Measurements from ENCODE around the gene EPHA8. TPM values are rescaled to one million over a fixed set of nuclear protein-coding genes. Genes with fewer than 3 reads are reported as not detected.

Gene EPHA8
- total RNA-seq, 2 donors from 2014 or later: 0.05 to 4.1 TPM

GRCh38 chr1:22573237-22573636 lies 9.9 kb downstream of the EPHA8 start:
- intact Hi-C loops (cut with DNase I): no loop called here
- DNase-seq (ENCODE audit: low spot score): no peak
- Histone ChIP-seq H3K36me3 (no peaks in the 10 kb centered on the region), H3K27ac (no peak overlapping the region), H3K9me3 (no peaks in the 10 kb centered on the region), H3K4me3 (no peak overlapping the region), H3K27me3 (replicated peaks; ENCODE audit: insufficient read depth) (no peaks in the 10 kb centered on the region), H3K4me1 (replicated peaks) (no peaks in the 10 kb centered on the region)
- TF ChIP-seq POLR2AphosphoS5 (IDR thresholded peaks at IDR 0.05) (no peak), POLR2A (IDR thresholded peaks at IDR 0.05) (no peak)
- TF ChIP-seq, protein P1, sequence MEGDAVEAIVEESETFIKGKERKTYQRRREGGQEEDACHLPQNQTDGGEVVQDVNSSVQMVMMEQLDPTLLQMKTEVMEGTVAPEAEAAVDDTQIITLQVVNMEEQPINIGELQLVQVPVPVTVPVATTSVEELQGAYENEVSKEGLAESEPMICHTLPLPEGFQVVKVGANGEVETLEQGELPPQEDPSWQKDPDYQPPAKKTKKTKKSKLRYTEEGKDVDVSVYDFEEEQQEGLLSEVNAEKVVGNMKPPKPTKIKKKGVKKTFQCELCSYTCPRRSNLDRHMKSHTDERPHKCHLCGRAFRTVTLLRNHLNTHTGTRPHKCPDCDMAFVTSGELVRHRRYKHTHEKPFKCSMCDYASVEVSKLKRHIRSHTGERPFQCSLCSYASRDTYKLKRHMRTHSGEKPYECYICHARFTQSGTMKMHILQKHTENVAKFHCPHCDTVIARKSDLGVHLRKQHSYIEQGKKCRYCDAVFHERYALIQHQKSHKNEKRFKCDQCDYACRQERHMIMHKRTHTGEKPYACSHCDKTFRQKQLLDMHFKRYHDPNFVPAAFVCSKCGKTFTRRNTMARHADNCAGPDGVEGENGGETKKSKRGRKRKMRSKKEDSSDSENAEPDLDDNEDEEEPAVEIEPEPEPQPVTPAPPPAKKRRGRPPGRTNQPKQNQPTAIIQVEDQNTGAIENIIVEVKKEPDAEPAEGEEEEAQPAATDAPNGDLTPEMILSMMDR (IDR thresholded peaks at IDR 0.05): no peak
- WGBS: 70% methylated on average over 7 of the region's 7 CpGs

GRCh38 chr1:22575532-22576149 lies 12.4 kb downstream of the EPHA8 start:
- Histone ChIP-seq H3K27ac (no peak overlapping the region), H3K4me1 (replicated peaks) (no peaks in the 10 kb centered on the region), H3K36me3 (no peaks in the 10 kb centered on the region), H3K4me3 (no peak overlapping the region), H3K27me3 (replicated peaks; ENCODE audit: insufficient read depth) (no peaks in the 10 kb centered on the region), H3K9me3 (no peaks in the 10 kb centered on the region)
- 44% methylated on average over 8 of the region's 8 CpGs for WGBS
- intact Hi-C loops (cut with DNase I): no loop called here
- DNase-seq (ENCODE audit: low spot score): no peak
- TF ChIP-seq POLR2A (IDR thresholded peaks at IDR 0.05) (no peak), POLR2AphosphoS5 (IDR thresholded peaks at IDR 0.05) (no peak)
- TF ChIP-seq, protein P1 (IDR thresholded peaks at IDR 0.05): no peak

DNA sequence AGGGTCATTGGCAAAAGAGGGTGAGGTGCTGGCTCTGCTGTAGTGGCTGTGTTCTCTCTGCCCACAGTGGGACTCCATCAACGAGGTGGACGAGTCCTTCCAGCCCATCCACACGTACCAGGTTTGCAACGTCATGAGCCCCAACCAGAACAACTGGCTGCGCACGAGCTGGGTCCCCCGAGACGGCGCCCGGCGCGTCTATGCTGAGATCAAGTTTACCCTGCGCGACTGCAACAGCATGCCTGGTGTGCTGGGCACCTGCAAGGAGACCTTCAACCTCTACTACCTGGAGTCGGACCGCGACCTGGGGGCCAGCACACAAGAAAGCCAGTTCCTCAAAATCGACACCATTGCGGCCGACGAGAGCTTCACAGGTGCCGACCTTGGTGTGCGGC lies 12.9 kb downstream of the EPHA8 start:
- Histone ChIP-seq H3K4me3 (no peak overlapping the region), H3K27ac (no peak overlapping the region), H3K9me3 (no peaks in the 10 kb centered on the region), H3K4me1 (replicated peaks) (no peaks in the 10 kb centered on the region), H3K27me3 (replicated peaks; ENCODE audit: insufficient read depth) (no peaks in the 10 kb centered on the region), H3K36me3 (no peaks in the 10 kb centered on the region)
- 86% methylated on average over 23 of the region's 23 CpGs for WGBS
- TF ChIP-seq, protein P1 (IDR thresholded peaks at IDR 0.05): no peak
- no peak for TF ChIP-seq POLR2AphosphoS5 (IDR thresholded peaks at IDR 0.05)
- DNase-seq (ENCODE audit: low spot score): no peak
- intact Hi-C loops (cut with DNase I): no loop called here

DNA sequence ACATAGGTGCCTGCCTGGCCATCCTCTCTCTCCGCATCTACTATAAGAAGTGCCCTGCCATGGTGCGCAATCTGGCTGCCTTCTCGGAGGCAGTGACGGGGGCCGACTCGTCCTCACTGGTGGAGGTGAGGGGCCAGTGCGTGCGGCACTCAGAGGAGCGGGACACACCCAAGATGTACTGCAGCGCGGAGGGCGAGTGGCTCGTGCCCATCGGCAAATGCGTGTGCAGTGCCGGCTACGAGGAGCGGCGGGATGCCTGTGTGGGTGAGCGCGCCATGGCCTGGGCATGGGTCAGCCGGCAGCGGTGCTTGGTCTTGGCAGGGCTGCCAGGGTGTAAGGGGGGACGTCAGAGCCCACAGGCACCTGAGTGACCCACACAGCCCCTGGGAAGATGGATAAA lies 13.3 kb downstream of the EPHA8 start:
- intact Hi-C loops (cut with DNase I): no loop called here
- H3K4me3 ChIP-seq: no peak overlapping the region

More for the DNA sequence above, 13.3 kb downstream of the EPHA8 start:
- DNase-seq (ENCODE audit: low spot score): no peak
- no peak overlapping the region for H3K27ac ChIP-seq
- WGBS: 88% methylated on average over 19 of the region's 24 CpGs
- H3K9me3 ChIP-seq: no peaks in the 10 kb centered on the region
- no peaks in the 10 kb centered on the region for H3K4me1 ChIP-seq (replicated peaks)
- H3K36me3 ChIP-seq: no peaks in the 10 kb centered on the region
- H3K27me3 ChIP-seq (replicated peaks; ENCODE audit: insufficient read depth): no peaks in the 10 kb centered on the region
- TF ChIP-seq, protein P1 (IDR thresholded peaks at IDR 0.05): no peak
- no peak for TF ChIP-seq POLR2AphosphoS5 (IDR thresholded peaks at IDR 0.05)
